HL-60 (cell line): ENCODE results near the gene GABPB1.

ENCODE experiments used
- DNase-seq, 2 experiments: peaks; one replicate each; pipeline ENCODE4 v3.0.0-alpha.2; 2010 to 2020; ENCODE audit warnings: low read depth in 1 of 2, low spot score in 1 of 2
- H3K27ac ChIP-seq: fragments of 250-450 bp; sonication (Bioruptor Pico); replicated peaks from 2 replicates; pipeline ENCODE4 v1.5.1; 2020; ENCODE audit warnings: mild to moderate bottlenecking, moderate library complexity
- H3K27me3 ChIP-seq: fragments of 250-450 bp; sonication (Bioruptor Pico); 2 replicates; pipeline ENCODE4 v1.5.1; 2021; ENCODE audit warnings: mild to moderate bottlenecking, moderate library complexity; ENCODE audit not compliant: insufficient read depth, poor library complexity, severe bottlenecking
- H3K4me3 ChIP-seq: replicated peaks from 2 replicates; pipeline ENCODE4 v1.5.1; 2011; ENCODE audit warnings: mild to moderate bottlenecking, control low read depth, low read length; ENCODE audit not compliant: insufficient read depth
- CTCF ChIP-seq: IDR thresholded peaks from one replicate; pipeline ENCODE4 v1.5.1; 2011; ENCODE audit warnings: low read length, control low read depth, inconsistent platforms; ENCODE audit not compliant: insufficient read depth
- GABPA ChIP-seq: IDR thresholded peaks from 2 replicates; pipeline ENCODE4 v1.6.1; 2012; ENCODE audit warnings: low read depth
- POLR2AphosphoS5 ChIP-seq: IDR thresholded peaks from 2 replicates; pipeline ENCODE4 v1.6.1; 2012; ENCODE audit warnings: low read depth
- SPI1 ChIP-seq: IDR thresholded peaks from 2 replicates; pipeline ENCODE4 v1.6.1; 2012; ENCODE audit warnings: low read depth, mild to moderate bottlenecking, borderline replicate concordance
- TF ChIP-seq, protein P1 (sequence below): IDR thresholded peaks from 2 replicates; pipeline ENCODE4 v1.6.1; 2012; ENCODE audit warnings: low read depth; ENCODE audit not compliant: insufficient replicate concordance

GABPB1 gene

GRCh38 chr15:50355980-50356379 lies 982 bp upstream of the GABPB1 start:
- no peak for DNase-seq
- Histone ChIP-seq H3K4me3 (peak overlapping the region; percentile 74), H3K27ac (peak overlapping the region; percentile 96), H3K27me3 (no peaks in the 10 kb centered on the region)
- TF ChIP-seq CTCF: no peak
- no peak for TF ChIP-seq GABPA
- no peak for TF ChIP-seq POLR2AphosphoS5
- no peak for TF ChIP-seq SPI1
- TF ChIP-seq, protein P1, sequence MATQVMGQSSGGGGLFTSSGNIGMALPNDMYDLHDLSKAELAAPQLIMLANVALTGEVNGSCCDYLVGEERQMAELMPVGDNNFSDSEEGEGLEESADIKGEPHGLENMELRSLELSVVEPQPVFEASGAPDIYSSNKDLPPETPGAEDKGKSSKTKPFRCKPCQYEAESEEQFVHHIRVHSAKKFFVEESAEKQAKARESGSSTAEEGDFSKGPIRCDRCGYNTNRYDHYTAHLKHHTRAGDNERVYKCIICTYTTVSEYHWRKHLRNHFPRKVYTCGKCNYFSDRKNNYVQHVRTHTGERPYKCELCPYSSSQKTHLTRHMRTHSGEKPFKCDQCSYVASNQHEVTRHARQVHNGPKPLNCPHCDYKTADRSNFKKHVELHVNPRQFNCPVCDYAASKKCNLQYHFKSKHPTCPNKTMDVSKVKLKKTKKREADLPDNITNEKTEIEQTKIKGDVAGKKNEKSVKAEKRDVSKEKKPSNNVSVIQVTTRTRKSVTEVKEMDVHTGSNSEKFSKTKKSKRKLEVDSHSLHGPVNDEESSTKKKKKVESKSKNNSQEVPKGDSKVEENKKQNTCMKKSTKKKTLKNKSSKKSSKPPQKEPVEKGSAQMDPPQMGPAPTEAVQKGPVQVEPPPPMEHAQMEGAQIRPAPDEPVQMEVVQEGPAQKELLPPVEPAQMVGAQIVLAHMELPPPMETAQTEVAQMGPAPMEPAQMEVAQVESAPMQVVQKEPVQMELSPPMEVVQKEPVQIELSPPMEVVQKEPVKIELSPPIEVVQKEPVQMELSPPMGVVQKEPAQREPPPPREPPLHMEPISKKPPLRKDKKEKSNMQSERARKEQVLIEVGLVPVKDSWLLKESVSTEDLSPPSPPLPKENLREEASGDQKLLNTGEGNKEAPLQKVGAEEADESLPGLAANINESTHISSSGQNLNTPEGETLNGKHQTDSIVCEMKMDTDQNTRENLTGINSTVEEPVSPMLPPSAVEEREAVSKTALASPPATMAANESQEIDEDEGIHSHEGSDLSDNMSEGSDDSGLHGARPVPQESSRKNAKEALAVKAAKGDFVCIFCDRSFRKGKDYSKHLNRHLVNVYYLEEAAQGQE: no peak

GRCh38 chr15:50355619-50355905 lies 564 bp upstream of the GABPB1 start:
- no peak for DNase-seq
- TF ChIP-seq, protein P1: no peak
- no peak for TF ChIP-seq POLR2AphosphoS5
- no peak for TF ChIP-seq GABPA
- no peak for TF ChIP-seq SPI1
- TF ChIP-seq CTCF: no peak
- H3K4me3 ChIP-seq: peak overlapping the region; percentile 74
- H3K27me3 ChIP-seq: no peaks in the 10 kb centered on the region
- peak overlapping the region; percentile 96 for H3K27ac ChIP-seq

DNA sequence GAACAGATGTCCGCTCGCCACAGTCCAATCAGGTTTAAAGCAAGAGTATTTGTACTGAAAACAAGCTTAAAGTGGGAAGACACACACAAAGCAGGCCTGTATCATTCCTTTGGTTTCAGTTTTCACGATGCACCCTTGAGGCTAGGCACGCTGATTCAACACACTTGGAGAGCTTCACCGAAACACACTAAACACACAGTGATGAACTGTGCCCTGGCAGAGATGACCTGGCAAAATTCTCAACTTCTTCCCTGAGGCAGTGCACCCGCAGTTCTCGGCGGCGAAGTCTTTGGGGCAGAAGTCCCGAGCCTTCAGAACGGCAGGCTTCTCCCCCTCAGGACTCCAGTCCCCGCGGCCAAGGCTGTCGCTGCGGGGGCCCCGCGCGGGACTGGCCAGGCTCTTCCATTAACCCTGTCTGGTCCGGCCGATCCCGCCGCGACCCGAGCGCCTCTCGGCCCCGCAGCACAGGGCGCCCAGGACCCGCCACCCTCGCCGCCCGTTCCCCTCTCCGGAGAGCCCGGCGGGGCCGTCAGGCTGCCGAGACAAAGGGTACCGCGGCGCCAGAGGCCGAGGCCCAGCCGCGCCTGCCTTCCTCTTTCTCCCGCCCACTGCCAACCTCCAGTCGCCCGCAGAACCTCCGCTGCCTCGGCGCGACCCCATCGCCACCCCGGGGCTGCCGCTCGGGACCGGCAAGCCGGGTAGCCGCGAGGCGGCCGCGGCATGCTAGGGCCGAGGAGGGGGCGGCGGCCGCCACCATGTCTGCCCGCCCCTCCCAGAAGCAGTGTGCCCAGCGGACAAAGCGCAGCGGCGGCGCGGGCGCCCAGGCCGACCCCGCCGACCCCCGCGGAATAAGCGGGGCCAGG lies 792 bp downstream of the GABPB1 start:
- TF ChIP-seq POLR2AphosphoS5 (peak; percentile 39; the same call in 1 of the 2 replicates), CTCF (no peak), SPI1 (no peak), GABPA (no peak)
- TF ChIP-seq, protein P1: no peak
- H3K27me3 ChIP-seq: no peaks in the 10 kb centered on the region
- DNase-seq: peak; percentile 31 to 48
- peak overlapping the region; percentile 96 for H3K27ac ChIP-seq
- peak overlapping the region; percentile 74 for H3K4me3 ChIP-seq
